ENCODE measurements around the gene SKAP1.
"Not testable (repeated sequence)": the region's sequence is repeated elsewhere in the genome, so short reads cannot be mapped to it uniquely, and the experiment has no call there.

Gene SKAP1

GRCh38 chr17:48278760-48279491, 151.1 kb downstream of the SKAP1 start:
- no peak for DNase-seq

DNA sequence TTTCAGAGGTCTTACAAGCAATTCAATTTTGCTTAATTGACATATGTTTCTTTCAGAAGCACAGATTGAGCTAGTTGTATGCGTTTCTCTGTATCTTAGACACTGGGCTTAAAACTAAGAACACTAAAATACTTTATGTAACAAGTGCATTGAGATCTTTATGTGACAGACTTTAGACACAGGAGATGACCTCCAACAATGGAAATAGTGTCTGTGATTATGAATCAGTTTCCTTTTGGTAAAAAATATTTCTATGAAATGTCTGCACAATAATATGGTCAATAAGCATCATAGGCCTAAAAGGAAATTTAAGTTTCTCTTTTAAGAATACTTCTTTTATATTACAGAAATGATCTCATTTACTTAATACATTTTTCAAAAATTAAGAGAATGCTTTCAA, 153.2 kb downstream of the SKAP1 start:
- no peak for DNase-seq

DNA sequence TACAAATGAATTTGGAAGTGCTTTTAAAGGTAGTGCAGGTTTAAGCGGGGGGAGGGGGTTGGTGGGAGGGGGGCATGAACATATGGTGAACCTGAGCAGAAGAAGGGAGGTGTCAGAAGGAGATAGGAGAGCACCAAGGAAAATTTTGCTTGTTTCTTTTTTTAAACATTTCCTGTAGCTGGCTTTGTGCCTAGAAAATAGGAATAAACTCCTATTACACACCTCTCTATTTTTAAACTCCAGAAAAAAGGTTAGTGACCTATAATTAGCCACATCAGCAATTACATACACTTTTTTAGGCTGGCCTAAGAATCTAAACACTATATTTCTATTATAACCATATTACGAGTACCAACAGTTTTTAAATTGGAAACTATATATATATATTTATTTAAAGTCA, 159.1 kb downstream of the SKAP1 start:
- no peak for DNase-seq

- no peak for DNase-seq
Measured at GRCh38 chr17:48269209-48269608, 160.8 kb downstream of the SKAP1 start.

- no peak for DNase-seq
Measured at GRCh38 chr17:48263731-48264035, 166.3 kb downstream of the SKAP1 start.

DNA sequence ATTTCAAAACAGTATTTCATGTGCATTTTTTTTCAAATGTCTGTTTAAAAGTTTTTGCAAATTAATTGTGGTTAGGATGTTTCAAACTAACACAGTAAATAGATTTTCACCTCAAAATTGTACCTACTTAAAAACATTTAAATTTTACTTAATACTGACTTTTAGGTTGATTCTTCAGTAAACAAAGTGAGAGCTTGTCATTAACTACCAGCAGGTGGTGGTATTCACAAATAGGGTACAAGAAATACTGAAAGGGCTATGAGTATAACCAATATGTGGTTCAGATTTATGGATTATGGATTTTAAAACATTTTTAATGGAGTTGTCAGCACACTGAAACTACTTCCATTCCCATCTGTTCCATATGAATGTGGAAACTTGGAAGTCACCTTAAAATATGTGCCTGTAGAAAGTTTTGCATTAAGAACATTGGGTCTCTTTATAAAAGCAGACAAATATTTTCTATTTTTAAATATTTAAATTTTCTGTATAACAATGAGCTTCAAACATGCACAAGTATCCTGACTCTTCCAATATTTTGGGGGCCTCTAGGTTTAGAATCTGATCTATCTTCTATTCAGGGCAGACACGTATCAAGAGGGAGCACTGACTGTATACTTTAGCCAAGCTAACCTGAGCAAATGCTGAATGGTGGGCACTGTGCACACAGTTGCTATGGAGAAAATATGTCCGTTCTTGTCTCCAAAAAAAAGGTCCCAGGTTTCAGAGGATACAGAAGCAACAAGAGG, 166.9 kb downstream of the SKAP1 start:
- DNase-seq = no peak

DNA sequence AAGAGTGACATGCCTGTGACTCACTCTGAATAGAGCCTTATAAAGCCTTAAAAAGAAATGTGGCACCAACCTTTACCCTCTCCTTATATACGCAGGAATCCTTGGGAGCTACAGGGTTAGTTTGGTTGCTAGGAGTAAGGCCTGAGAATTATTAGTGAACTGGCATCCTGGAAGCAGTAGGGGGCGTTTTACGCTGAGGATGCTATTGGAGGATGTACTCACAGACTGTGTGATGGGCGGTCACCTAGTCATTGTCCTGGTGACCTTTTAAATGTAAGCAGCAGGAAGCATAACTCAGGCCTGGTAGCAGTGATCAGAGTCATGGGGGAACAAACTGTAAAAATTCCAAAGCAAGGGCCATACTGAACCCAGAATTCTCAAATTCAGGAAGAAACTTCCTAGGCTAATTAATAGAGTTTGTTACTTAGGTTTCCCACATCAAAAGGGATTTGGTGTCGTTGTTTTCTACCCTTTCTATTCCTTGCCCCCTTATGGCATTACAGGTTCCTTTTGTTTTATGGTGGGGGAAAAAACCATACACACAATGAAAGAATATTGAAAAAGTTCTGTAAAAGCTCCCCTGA, 168.6 kb downstream of the SKAP1 start:
- DNase-seq = no peak

GRCh38 chr17:48259694-48260291, 170.2 kb downstream of the SKAP1 start:
- DNase-seq = no peak

DNA sequence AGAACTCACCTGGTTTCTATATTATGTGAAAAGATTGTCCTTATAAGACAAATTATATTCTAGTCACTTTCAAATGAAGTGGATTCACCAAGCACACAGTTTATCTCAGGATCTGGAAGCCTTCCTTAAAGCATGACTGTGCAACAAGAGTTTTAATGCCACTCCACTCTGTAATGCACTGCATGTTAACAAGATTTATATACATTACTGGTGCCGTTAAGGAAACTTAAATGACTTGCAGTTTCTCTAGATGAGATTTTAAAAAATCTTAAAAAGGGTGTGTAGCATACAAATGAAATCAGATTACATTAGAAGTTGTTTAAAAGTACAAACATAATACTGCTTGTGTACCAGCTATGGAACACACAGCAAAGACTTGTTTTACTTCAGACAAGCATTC, 171.7 kb downstream of the SKAP1 start:
- DNase-seq = no peak

DNA sequence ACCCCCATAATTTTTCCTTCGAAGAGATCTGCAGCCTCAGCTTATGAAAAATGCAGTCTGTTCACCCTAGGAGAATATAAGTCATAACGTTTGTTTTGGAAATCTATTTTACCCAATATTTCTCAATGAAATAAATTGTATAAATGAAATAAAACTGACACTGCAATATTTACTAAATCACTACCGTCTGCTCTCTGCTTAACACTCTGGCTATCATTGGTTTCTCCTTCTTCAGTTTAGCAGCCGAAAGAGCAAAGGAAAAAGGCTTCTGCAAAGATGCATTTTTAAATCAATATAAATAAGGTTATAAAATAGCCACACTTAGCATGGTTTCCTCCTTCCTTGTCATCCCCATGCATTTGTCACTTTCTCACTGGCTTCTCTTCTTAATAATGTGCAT, 174.3 kb downstream of the SKAP1 start:
- no peak for DNase-seq

- DNase-seq = no peak
Measured at GRCh38 chr17:48254896-48255295, 175.1 kb downstream of the SKAP1 start.

GRCh38 chr17:48253975-48254374, 176.0 kb downstream of the SKAP1 start:
- DNase-seq = no peak

GRCh38 chr17:48251950-48252349, 178.1 kb downstream of the SKAP1 start:
- DNase-seq = no peak

GRCh38 chr17:48250949-48251348, 179.1 kb downstream of the SKAP1 start:
- no peak for DNase-seq

DNA sequence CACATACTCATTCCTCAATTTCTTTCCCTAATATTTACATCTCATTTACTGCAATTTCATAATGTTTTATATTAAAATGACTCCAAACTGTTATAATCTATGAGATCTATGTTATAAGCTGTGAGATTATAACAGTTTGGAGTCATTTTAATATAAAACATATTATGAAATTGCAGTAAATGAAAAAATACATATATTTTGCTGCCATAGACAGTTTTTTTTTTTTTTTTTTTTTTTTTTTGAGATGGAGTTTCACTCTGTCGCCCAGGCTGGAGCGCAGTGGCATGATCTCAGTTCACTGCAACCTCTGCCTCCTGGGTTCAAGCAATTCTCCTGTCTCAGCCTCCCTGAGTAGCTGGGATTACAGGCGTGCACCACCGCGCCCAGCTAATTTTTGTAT, 180.0 kb downstream of the SKAP1 start:
- DNase-seq = not testable (repeated sequence)

GRCh38 chr17:48247603-48248002, 182.4 kb downstream of the SKAP1 start:
- no peak for DNase-seq

DNA sequence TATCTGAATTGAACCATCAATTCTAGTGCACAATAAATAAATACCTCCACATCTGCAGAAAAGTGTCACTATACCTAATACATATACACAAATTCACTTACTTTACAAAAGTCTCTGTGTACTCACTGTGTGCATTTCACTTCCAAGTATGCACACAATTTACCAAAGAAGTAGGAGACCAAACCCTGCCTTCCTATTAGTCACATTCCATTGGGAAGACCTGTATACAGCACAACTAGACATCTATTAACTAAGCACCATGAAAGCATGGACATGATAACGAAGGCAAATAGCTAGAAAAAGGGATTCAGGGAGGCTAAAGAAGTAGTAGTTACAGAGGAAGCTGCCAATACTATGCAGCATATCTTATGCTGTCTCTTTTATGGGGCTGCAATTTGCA, 183.0 kb downstream of the SKAP1 start:
- no peak for DNase-seq

DNA sequence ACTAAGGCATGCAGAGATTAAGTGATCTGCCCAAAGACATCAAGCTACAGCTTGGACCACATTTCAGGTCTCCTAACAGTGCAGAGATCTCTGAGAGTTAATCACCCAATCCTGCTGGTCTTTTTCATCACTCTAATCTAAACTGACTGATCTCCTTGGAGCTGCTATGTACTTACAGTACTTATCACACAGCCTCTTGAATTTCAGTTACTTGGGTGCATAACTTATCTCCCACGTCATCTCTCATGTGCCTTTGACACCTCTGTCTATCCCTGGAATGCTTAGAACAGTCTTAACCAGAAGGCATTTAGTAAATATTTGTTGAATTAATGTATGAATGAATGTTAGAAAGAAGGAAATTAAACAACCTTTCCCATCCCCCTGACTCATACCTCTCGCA, 183.4 kb downstream of the SKAP1 start:
- no peak for DNase-seq

DNA sequence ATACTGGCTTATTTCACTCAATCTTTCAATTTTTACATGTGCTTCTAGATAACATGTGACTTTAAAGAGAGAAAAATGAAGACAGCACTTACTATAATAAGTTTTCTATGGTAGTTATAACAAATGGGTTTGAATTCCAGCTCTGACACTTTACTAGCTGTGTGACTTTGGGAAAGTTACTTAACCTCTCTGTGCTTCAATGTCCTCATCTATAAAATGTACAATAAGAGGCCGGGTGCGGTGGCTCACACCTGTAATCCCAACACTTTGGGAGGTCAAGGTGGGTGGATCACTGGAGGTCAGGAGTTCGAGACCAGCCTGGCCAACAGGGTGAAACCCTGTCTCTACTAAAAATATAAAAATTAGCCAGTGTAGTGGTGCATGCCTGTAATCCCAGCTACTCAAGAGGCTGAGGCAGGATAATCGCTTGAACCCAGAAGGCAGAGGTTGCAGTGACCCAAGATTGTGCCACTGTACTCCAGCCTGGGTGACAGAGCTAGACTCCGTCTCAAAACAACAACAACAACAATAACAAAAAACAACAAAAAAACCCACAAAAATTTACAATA, 184.5 kb downstream of the SKAP1 start:
- DNase-seq = not testable (repeated sequence)

DNA sequence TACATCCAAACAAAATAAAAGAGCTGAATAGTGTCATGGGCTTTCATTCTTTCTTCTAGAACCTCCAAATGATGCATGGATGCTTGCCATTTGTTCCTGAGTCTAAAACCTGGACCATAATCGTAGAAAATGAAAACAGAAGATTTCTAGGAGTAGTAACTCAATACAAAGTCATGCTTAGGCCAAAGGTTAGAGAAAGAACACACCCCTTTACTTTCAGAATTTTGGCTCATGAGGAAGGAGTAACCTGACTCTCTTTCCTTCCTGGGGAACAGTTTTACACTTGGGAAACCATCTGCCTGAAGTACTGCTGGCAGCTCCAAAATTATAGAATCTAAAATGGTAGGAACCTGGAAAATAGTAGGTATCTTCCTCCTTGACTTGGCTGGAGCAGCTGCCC, 185.2 kb downstream of the SKAP1 start:
- no peak for DNase-seq

DNA sequence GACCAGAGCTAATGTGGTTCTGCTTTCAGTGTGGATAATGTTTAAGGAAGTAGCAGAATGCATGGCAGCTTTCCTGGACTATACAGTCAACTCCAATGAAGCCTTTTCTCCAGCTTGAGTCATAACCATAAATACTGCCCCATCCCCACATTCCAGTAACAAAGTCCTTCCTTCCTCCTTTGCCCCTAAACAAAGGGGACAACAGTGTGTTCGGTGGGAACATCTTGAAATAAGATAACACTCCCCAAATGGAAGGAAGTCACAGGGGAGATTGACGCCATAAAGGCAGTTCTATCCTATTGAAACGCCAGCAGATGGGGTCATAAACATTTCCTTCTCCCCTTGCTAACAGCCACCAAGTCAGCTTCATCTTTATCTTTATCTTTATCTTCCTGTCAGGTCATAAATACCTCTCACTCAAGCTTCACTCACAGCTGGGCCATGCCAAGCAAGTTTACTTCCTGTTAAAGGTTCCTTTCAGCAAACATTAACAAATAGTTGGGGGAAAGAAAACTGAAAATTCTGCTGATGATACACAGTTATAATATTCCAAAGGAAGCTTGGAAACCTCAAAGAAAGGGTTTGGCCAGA, 185.8 kb downstream of the SKAP1 start:
- no peak for DNase-seq

DNA sequence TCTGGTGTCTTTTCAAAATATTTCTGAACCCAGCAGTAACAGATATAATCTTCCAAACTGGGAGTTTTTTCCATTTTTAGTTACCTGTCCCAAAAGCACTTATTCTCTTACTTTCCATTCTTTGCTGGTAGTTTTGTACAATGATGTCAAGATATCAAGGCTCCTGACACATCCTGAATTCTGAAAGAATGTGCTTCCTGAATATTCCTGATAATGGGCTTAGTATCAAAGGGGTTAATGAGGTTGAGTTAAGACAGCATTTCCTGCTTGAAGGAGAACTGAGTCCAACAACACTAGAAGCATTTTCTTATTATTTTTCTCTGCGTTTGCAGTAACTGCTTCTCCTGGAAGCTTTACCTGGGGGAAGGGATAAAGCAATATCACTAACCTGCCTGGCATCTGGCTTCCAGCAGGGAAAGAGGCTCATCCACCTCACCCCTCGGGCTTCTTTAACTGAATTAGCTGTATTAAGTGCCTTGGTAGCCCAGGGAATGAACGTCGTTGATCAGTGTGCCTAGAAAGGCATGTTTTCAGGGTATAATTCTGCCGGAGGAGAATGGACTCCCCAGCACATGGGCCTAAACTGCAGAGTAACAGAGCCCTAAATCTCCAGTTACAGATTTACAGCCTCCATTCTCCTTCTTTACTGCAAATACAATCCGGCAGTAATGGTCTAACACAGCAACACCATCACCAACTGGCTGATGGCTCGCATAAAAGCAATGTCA, 188.1 kb downstream of the SKAP1 start:
- no peak for DNase-seq
